ENCODE measurements around the gene TYW1.
"Not testable (repeated sequence)": the region's sequence is repeated elsewhere in the genome, so short reads cannot be mapped to it uniquely, and the experiment has no call there.

GRCh38 chr7:67255076-67255475 lies 258.4 kb downstream of the TYW1 start:
- TF ChIP-seq POLR2A, CTCF, POLR2AphosphoS5, EP300 (IDR thresholded peaks at IDR 0.05): not testable (repeated sequence)
